Keratinocyte (primary cell): ENCODE data around the gene UGT1A6.
"Not testable (repeated sequence)": the region's sequence is repeated elsewhere in the genome, so short reads cannot be mapped to it uniquely, and the experiment has no call there.

ENCODE experiments used
- EZH2 ChIP-seq: IDR thresholded peaks from one replicate; pipeline ENCODE4 v1.6.1; 2012; ENCODE audit warnings: inconsistent platforms, mild to moderate bottlenecking, low read length, moderate library complexity
- TF ChIP-seq, protein P1 (sequence below), 3 experiments: IDR thresholded peaks in 1 of 3; conservative IDR thresholded peaks in 1 of 3; optimal IDR thresholded peaks in 1 of 3; 2 replicates in 2 of 3; 3 replicates in 1 of 3; pipeline versions ENCODE3 to v1.5.1; 2011; ENCODE audit warnings: low read length in 3 of 3, mild to moderate bottlenecking in 3 of 3, moderate library complexity in 2 of 3, control low read depth in 1 of 3, inconsistent platforms in 1 of 3; ENCODE audit not compliant: insufficient read depth in 2 of 3; ENCODE audit errors: extremely low read depth in 1 of 3

DNA sequence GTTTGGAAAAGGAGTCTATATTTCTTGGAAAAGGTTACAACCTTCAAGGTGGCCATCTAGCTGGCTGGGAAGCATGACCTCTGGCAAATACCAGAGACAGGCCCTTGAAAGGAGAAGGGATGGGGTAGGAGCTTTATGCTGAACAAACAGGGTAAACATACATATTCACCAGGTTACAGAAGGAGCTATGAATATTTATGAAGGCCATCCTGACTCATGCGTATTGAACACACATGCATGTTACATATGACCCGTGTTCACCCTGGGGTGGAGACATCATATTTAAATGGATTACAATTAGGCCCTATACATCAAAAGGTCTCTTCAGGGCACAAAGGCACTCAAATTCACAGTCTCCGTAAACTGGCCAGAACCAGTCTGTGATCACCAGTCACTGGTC is 36.7 kb upstream of the UGT1A6 start:
- TF ChIP-seq, protein P1, sequence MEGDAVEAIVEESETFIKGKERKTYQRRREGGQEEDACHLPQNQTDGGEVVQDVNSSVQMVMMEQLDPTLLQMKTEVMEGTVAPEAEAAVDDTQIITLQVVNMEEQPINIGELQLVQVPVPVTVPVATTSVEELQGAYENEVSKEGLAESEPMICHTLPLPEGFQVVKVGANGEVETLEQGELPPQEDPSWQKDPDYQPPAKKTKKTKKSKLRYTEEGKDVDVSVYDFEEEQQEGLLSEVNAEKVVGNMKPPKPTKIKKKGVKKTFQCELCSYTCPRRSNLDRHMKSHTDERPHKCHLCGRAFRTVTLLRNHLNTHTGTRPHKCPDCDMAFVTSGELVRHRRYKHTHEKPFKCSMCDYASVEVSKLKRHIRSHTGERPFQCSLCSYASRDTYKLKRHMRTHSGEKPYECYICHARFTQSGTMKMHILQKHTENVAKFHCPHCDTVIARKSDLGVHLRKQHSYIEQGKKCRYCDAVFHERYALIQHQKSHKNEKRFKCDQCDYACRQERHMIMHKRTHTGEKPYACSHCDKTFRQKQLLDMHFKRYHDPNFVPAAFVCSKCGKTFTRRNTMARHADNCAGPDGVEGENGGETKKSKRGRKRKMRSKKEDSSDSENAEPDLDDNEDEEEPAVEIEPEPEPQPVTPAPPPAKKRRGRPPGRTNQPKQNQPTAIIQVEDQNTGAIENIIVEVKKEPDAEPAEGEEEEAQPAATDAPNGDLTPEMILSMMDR (optimal IDR thresholded peaks at IDR 0.05 in 1 of 3, IDR thresholded peaks at IDR 0.05 in 1 of 3, conservative IDR thresholded peaks at IDR 0.05 in 1 of 3; ENCODE audit: extremely low read depth in 1 of 3, insufficient read depth in 2 of 3, low read length in 3 of 3) = not testable (repeated sequence)
- not testable (repeated sequence) for TF ChIP-seq EZH2
